Mucosa of rectum (tissue), 2 donors: Measurements from ENCODE around the gene CHAF1A.
A peak's percentile ranks its signal among the peaks of the same experiment; 100 is the strongest.

Source experiments
- H3K27ac ChIP-seq, 2 donors: one replicate each; pipeline ENCODE4 v1.7.0; 2013; ENCODE audit warnings: inconsistent platforms in 2 of 2, low read depth in 2 of 2, low read length in 2 of 2
- H3K27me3 ChIP-seq, 2 donors: one replicate each; pipeline ENCODE4 v1.7.0; 2013; ENCODE audit warnings: low read length in 2 of 2; ENCODE audit not compliant: control insufficient read depth in 2 of 2, insufficient read depth in 2 of 2
- H3K36me3 ChIP-seq, 2 donors: one replicate each; pipeline ENCODE4 v1.7.0; 2013; ENCODE audit warnings: low read length in 2 of 2; ENCODE audit not compliant: control insufficient read depth in 2 of 2, insufficient read depth in 2 of 2
- H3K4me1 ChIP-seq, 2 donors: one replicate each; pipeline ENCODE4 v1.7.0; 2013; ENCODE audit warnings: low read length in 2 of 2, mild to moderate bottlenecking in 1 of 2; ENCODE audit not compliant: control insufficient read depth in 2 of 2, insufficient read depth in 2 of 2
- H3K4me3 ChIP-seq, 2 donors: one replicate each; pipeline ENCODE4 v1.7.0; 2013; ENCODE audit warnings: low read length in 2 of 2
- H3K9ac ChIP-seq, 2 donors: one replicate each; pipeline ENCODE4 v1.7.0; 2013; ENCODE audit warnings: low read length in 2 of 2, low read depth in 1 of 2, mild to moderate bottlenecking in 1 of 2
- H3K9me3 ChIP-seq, 2 donors: one replicate each; pipeline ENCODE4 v1.7.0; 2013; ENCODE audit warnings: low read length in 2 of 2; ENCODE audit not compliant: control insufficient read depth in 2 of 2
- donor health status: healthy.
- donor health status: Normal muscosa, but diverticular disease.

The CHAF1A gene

GRCh38 chr19:4402171-4403004 lies at the start of gene CHAF1A:
CHAF1A (plus strand) TSS chr19:4402640; CDS start chr19:4402763, 123 bp downstream.
- no peaks in the 10 kb centered on the region for H3K36me3 ChIP-seq
- H3K9me3 ChIP-seq, result no peaks in the 10 kb centered on the region
- H3K27me3 ChIP-seq, result no peaks in the 10 kb centered on the region
- H3K9ac ChIP-seq, result peak within 1 kb of the TSS; percentile 79 to 82
- peak within 1 kb of the TSS; percentile 87 to 90 for H3K27ac ChIP-seq
- peak within 1 kb of the TSS; percentile 75 to 77 for H3K4me3 ChIP-seq
- H3K4me1 ChIP-seq, result peaks cover 15 to 20% of the 10 kb centered on the region in 2 donors

GRCh38 chr19:4352701-4353121 lies 49.7 kb upstream of the CHAF1A start:
- Histone ChIP-seq H3K9me3 (no peaks in the 10 kb centered on the region), H3K4me3 (no peak overlapping the region), H3K9ac (no peak overlapping the region), H3K4me1 (no peaks in the 10 kb centered on the region), H3K27ac (no peak overlapping the region), H3K36me3 (peaks cover 0 to 14% of the 10 kb centered on the region in 2 donors), H3K27me3 (no peaks in the 10 kb centered on the region)

- no peaks in the 10 kb centered on the region for H3K9me3 ChIP-seq
- H3K27me3 ChIP-seq, result no peaks in the 10 kb centered on the region
- no peak overlapping the region for H3K9ac ChIP-seq
- H3K36me3 ChIP-seq, result peaks cover 7 to 18% of the 10 kb centered on the region in 2 donors
- no peaks in the 10 kb centered on the region for H3K4me1 ChIP-seq
- no peak overlapping the region for H3K27ac ChIP-seq
- no peak overlapping the region for H3K4me3 ChIP-seq
Measured at GRCh38 chr19:4354282-4354681, 48.2 kb upstream of the CHAF1A start.

GRCh38 chr19:4354897-4355296 lies 47.5 kb upstream of the CHAF1A start:
- Histone ChIP-seq H3K9ac (no peak overlapping the region), H3K27ac (no peak overlapping the region), H3K36me3 (peaks cover 12 to 23% of the 10 kb centered on the region in 2 donors), H3K4me3 (no peak overlapping the region), H3K27me3 (no peaks in the 10 kb centered on the region), H3K4me1 (no peaks in the 10 kb centered on the region), H3K9me3 (no peaks in the 10 kb centered on the region)

GRCh38 chr19:4357095-4357797 lies 45.2 kb upstream of the CHAF1A start:
- H3K36me3 ChIP-seq, result peaks cover 18 to 29% of the 10 kb centered on the region in 2 donors
- H3K27ac ChIP-seq, result no peak overlapping the region
- H3K4me3 ChIP-seq, result no peak overlapping the region
- no peaks in the 10 kb centered on the region for H3K9me3 ChIP-seq
- H3K27me3 ChIP-seq, result no peaks in the 10 kb centered on the region
- no peak overlapping the region for H3K9ac ChIP-seq
- H3K4me1 ChIP-seq, result no peaks in the 10 kb centered on the region

GRCh38 chr19:4357921-4358326 lies 44.5 kb upstream of the CHAF1A start:
- Histone ChIP-seq H3K36me3 (peaks cover 24 to 34% of the 10 kb centered on the region in 2 donors), H3K4me1 (no peaks in the 10 kb centered on the region), H3K9ac (no peak overlapping the region), H3K27me3 (no peaks in the 10 kb centered on the region), H3K9me3 (no peaks in the 10 kb centered on the region), H3K27ac (no peak overlapping the region), H3K4me3 (no peak overlapping the region)

GRCh38 chr19:4358709-4359626 lies 43.5 kb upstream of the CHAF1A start:
- H3K4me1 ChIP-seq, result no peaks in the 10 kb centered on the region
- H3K9ac ChIP-seq, result no peak overlapping the region
- no peak overlapping the region for H3K27ac ChIP-seq
- H3K27me3 ChIP-seq, result no peaks in the 10 kb centered on the region
- H3K4me3 ChIP-seq, result no peak overlapping the region
- H3K36me3 ChIP-seq, result peaks cover 33 to 40% of the 10 kb centered on the region in 2 donors
- H3K9me3 ChIP-seq, result no peaks in the 10 kb centered on the region

- Histone ChIP-seq H3K36me3 (peaks cover 35 to 37% of the 10 kb centered on the region in 2 donors), H3K9me3 (no peaks in the 10 kb centered on the region), H3K4me3 (no peak overlapping the region), H3K4me1 (no peaks in the 10 kb centered on the region), H3K9ac (no peak overlapping the region), H3K27me3 (no peaks in the 10 kb centered on the region), H3K27ac (no peak overlapping the region)
Measured at GRCh38 chr19:4359627-4360000, 42.8 kb upstream of the CHAF1A start.

GRCh38 chr19:4360081-4360569 lies 42.3 kb upstream of the CHAF1A start:
- Histone ChIP-seq H3K4me3 (no peak overlapping the region), H3K9me3 (no peaks in the 10 kb centered on the region), H3K27me3 (no peaks in the 10 kb centered on the region), H3K27ac (no peak overlapping the region), H3K36me3 (peaks cover 35% of the 10 kb centered on the region in 2 donors), H3K9ac (no peak overlapping the region), H3K4me1 (peaks cover 0 to 2% of the 10 kb centered on the region in 2 donors)
